HG03196 (cell line): ENCODE data around the gene TMPRSS6.

Experiments used
- ATAC-seq: cut with Tn5 transposase; IDR thresholded peaks from one replicate; pipeline ENCODE4 v1.9.1; 2021; ENCODE audit not compliant: unreplicated experiment

Gene TMPRSS6

GRCh38 chr22:37069719-37070118 lies 39.8 kb downstream of the TMPRSS6 start:
- ATAC-seq, result no peak

GRCh38 chr22:37069319-37069718 lies 40.2 kb downstream of the TMPRSS6 start:
- no peak for ATAC-seq

GRCh38 chr22:37068859-37069258 lies 40.7 kb downstream of the TMPRSS6 start:
- no peak for ATAC-seq

- no peak for ATAC-seq
Measured at GRCh38 chr22:37067428-37067827, 42.1 kb downstream of the TMPRSS6 start.

GRCh38 chr22:37065961-37066360 lies 43.6 kb downstream of the TMPRSS6 start:
- no peak for ATAC-seq

GRCh38 chr22:37065180-37065579 lies 44.3 kb downstream of the TMPRSS6 start:
- ATAC-seq, result no peak

GRCh38 chr22:37064553-37064952 lies 45.0 kb downstream of the TMPRSS6 start:
- ATAC-seq, result no peak

GRCh38 chr22:37063431-37064420 lies 45.8 kb downstream of the TMPRSS6 start:
- no peak for ATAC-seq

- ATAC-seq, result no peak
Measured at GRCh38 chr22:37062702-37063381, 46.7 kb downstream of the TMPRSS6 start.

- ATAC-seq, result no peak
Measured at GRCh38 chr22:37062376-37062675, 47.2 kb downstream of the TMPRSS6 start.

- no peak for ATAC-seq
Measured at GRCh38 chr22:37061611-37062375, 47.7 kb downstream of the TMPRSS6 start.

GRCh38 chr22:37060801-37061610 lies 48.5 kb downstream of the TMPRSS6 start:
- ATAC-seq, result no peak

- ATAC-seq, result no peak
Measured at GRCh38 chr22:37059876-37060449, 49.5 kb downstream of the TMPRSS6 start.

- ATAC-seq, result no peak
Measured at GRCh38 chr22:37058917-37059701, 50.4 kb downstream of the TMPRSS6 start.

- no peak for ATAC-seq
Measured at GRCh38 chr22:37057796-37058510, 51.6 kb downstream of the TMPRSS6 start.

- ATAC-seq, result no peak
Measured at GRCh38 chr22:37057226-37057625, 52.3 kb downstream of the TMPRSS6 start.

GRCh38 chr22:37056246-37056645 lies 53.3 kb downstream of the TMPRSS6 start:
- ATAC-seq, result no peak

- ATAC-seq, result no peak
Measured at GRCh38 chr22:37054600-37055365, 54.7 kb downstream of the TMPRSS6 start.
